Transverse colon (tissue), 4 donors: Measurements from ENCODE around the gene PERM1. TPM values are rescaled to one million over a fixed set of nuclear protein-coding genes. Genes with fewer than 3 reads are reported as not detected.
A peak's percentile ranks its signal among the peaks of the same experiment; 100 is the strongest.

Experiments
- DNase-seq: peaks from one replicate; pipeline ENCODE4 v3.0.0-alpha.2; 2019
- H3K27ac ChIP-seq, 4 donors: fragments of 200-600 bp; sonication (generic); 2 replicates each; pipeline ENCODE4 v1.5.1; 2016 to 2018; ENCODE audit warnings: inconsistent platforms in 4 of 4
- H3K27me3 ChIP-seq: fragments of 200-600 bp; sonication (generic); 2 replicates; pipeline ENCODE4 v1.5.1; 2017; ENCODE audit warnings: inconsistent platforms
- H3K36me3 ChIP-seq, 4 donors: fragments of 200-600 bp; sonication (generic); 2 replicates each; pipeline ENCODE4 v1.5.1; 2017 to 2019; ENCODE audit warnings: inconsistent platforms in 4 of 4
- H3K4me1 ChIP-seq, 4 donors: fragments of 200-600 bp; sonication (generic); 2 replicates each; pipeline ENCODE4 v1.5.1; 2017 to 2020; ENCODE audit warnings: inconsistent platforms in 4 of 4
- H3K4me3 ChIP-seq, 4 donors: fragments of 200-600 bp; sonication (generic); 1 replicate in 1 of 4; 2 replicates in 3 of 4; pipeline versions ENCODE4 v1.5.1 to v1.6.1; 2017 to 2019; ENCODE audit warnings: inconsistent platforms in 4 of 4
- H3K9me3 ChIP-seq, 2 donors: fragments of 200-600 bp; sonication (generic); 2 replicates each; pipeline ENCODE4 v1.5.1; 2017 to 2019; ENCODE audit warnings: inconsistent platforms in 2 of 2
- EP300 ChIP-seq: sonication (generic); formaldehyde crosslinking; IDR thresholded peaks from one replicate; pipeline ENCODE4 v1.6.1; 2017; ENCODE audit warnings: antibody characterized with exemption, low read depth
- POLR2A ChIP-seq: fragments of 450-650 bp; IDR thresholded peaks from one replicate; pipeline ENCODE4 v1.6.1; 2016; ENCODE audit warnings: antibody characterized with exemption, mild to moderate bottlenecking, moderate library complexity
- POLR2AphosphoS5 ChIP-seq, 3 donors: sonication (generic); formaldehyde crosslinking; IDR thresholded peaks; one replicate each; pipeline ENCODE4 v1.6.1; 2016; ENCODE audit warnings: antibody characterized with exemption in 3 of 3
- WGBS, 2 donors: methylation state at CpG; one replicate each; pipeline ENCODE4 v1.1.5; 2018; ENCODE audit warnings: low coverage in 1 of 2; 5-methylcytosine and 5-hydroxymethylcytosine counted together
- in situ Hi-C, 4 donors: fragments of 200-750 bp; cut with MboI; loops; one replicate each; pipeline versions ENCODE4 v1.15.0 to v1.15.1; 2017; ENCODE audit warnings: low sequenced_read_pairs in 3 of 4, low pct_ligation_motif_present in 1 of 4, low pct_unique_long_range_greater_than_20kb in 1 of 4
- intact Hi-C: fragments of 100-400 bp; cut with DNase I; formaldehyde crosslinking; loops from one replicate; pipeline ENCODE4 v1.15.1; 2023; ENCODE audit warnings: low total_unique reads
- total RNA-seq, 4 donors: library from RNA; depleted of rRNA; stranded (reverse); fragments of >200 nt; gene quantifications; one replicate each; pipeline ENCODE4 v1.1.0, GENCODE V29; 2016
- TF ChIP-seq, protein P1 (sequence below), 5 experiments: fragments of 200-600 bp in 3 of 5; fragments of 450-650 bp in 2 of 5; sonication (generic) in 3 of 5; IDR thresholded peaks; 1 replicate in 2 of 5; 2 replicates in 3 of 5; pipeline ENCODE4 v1.5.1; 2016 to 2017; ENCODE audit warnings: antibody characterized with exemption in 5 of 5, inconsistent platforms in 3 of 5, mild to moderate bottlenecking in 2 of 5, moderate library complexity in 1 of 5

The PERM1 gene
- total RNA-seq, 4 donors from 2014 or later, result 0.14 TPM; not detected in 3

DNA sequence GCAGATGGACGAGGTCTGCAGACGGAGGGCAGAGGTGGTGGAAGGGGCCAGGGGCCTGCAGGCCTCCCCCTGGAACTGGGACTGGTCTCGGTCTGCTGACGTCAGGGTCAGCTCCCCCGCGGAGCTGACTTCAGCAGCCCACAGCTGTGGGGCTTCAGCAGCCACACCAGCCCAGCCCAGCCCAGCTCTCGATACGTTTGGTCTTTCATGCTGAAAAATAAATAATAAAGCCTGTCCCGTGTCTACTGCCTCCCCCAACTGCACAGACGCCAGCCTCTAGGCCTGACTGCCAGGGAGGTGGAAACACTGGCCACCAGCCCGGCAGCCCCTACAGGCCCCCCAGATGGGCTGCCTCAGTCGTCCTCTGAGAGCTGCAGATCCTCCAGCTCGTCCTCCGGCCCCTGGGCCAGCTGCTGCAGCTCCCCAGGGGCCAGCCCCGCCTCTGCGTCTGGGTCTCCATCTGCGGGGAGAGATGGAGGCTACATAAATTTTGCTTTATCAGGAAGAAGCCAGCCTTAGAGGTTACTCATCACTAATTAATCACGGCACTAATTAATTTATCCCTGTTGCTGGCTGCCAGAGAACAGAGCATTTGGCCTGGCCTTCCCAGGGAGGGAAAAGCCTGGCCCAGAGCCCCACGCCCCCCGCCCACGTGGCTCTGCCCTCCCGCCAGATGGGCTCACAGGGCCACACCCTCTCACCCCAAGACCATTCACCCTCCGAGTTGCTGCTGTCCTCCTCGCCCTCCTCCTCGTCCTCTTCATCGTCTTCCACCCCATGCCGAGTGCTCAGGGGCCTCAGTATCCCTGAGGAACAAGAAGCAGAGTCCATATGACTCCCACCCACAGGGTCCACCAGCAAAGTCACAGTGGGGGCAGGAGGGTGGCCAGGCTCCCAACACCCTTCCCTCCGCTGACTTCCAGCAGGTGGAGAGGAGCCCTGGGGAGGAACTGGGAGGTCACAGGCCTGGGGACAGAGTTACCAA lies 37.3 kb downstream of the PERM1 start:
- 62 to 66% methylated on average over 2 to 28 of the region's 28 CpGs for WGBS, 2 donors
- Histone ChIP-seq H3K9me3 (no peaks in the 10 kb centered on the region), H3K4me3 (no peak overlapping the region), H3K36me3 (peaks cover 0 to 5% (median 2%) of the 10 kb centered on the region in 4 donors), H3K27me3 (peaks cover 42% of the 10 kb centered on the region), H3K4me1 (peaks cover 21 to 38% (median 34%) of the 10 kb centered on the region in 4 donors), H3K27ac (peak overlapping the region; percentile 27 to 82 (median 70))
- no peak for DNase-seq
- no peak for TF ChIP-seq EP300
- TF ChIP-seq POLR2AphosphoS5 (IDR thresholded peaks at IDR 0.05), result no peak
- TF ChIP-seq POLR2A, result no peak
- TF ChIP-seq, protein P1, sequence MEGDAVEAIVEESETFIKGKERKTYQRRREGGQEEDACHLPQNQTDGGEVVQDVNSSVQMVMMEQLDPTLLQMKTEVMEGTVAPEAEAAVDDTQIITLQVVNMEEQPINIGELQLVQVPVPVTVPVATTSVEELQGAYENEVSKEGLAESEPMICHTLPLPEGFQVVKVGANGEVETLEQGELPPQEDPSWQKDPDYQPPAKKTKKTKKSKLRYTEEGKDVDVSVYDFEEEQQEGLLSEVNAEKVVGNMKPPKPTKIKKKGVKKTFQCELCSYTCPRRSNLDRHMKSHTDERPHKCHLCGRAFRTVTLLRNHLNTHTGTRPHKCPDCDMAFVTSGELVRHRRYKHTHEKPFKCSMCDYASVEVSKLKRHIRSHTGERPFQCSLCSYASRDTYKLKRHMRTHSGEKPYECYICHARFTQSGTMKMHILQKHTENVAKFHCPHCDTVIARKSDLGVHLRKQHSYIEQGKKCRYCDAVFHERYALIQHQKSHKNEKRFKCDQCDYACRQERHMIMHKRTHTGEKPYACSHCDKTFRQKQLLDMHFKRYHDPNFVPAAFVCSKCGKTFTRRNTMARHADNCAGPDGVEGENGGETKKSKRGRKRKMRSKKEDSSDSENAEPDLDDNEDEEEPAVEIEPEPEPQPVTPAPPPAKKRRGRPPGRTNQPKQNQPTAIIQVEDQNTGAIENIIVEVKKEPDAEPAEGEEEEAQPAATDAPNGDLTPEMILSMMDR (IDR thresholded peaks at IDR 0.05), result no peak
- in situ Hi-C loops, result no loop called here
- intact Hi-C loops, result no loop called here

DNA sequence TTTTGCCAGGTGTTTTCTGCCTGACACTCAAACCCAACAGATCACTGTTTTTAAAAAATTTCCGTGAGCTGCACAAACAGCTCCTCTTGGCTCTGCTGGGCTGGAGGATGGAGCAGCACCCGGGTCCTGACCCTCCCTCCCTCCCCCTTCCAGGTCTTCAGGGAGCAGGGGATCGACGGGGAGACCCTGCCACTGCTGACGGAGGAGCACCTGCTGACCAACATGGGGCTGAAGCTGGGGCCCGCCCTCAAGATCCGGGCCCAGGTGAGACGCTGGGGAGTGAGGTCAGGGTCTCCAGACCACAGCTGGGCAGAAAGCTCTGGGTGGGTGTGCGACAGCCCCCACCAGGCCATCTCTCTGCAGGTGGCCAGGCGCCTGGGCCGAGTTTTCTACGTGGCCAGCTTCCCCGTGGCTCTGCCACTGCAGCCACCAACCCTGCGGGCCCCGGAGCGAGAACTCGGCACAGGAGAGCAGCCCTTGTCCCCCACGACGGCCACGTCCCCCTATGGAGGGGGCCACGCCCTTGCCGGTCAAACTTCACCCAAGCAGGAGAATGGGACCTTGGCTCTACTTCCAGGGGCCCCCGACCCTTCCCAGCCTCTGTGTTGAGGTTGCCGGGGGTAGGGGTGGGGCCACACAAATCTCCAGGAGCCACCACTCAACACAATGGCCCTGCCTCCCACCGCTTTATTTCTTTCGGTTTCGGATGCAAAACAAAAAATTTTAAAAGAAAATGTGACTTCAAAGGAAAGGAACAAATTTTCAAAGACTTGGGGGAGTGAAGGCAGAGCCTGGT lies 38.1 kb downstream of the PERM1 start:
- 79% methylated on average over 27 of the region's 27 CpGs; no CpG with 5 or more reads in 1 of the 2 donors for WGBS, 2 donors
- TF ChIP-seq POLR2AphosphoS5 (IDR thresholded peaks at IDR 0.05), result no peak
- TF ChIP-seq, protein P1 (IDR thresholded peaks at IDR 0.05), result no peak
- TF ChIP-seq POLR2A, result no peak
- TF ChIP-seq EP300, result no peak
- Histone ChIP-seq H3K9me3 (no peaks in the 10 kb centered on the region), H3K27me3 (peaks cover 51% of the 10 kb centered on the region), H3K4me3 (no peak overlapping the region), H3K36me3 (peaks cover 0 to 4% (median 0%) of the 10 kb centered on the region in 4 donors), H3K4me1 (peaks cover 23 to 41% (median 34%) of the 10 kb centered on the region in 4 donors), H3K27ac (peak overlapping the region; percentile 65 to 82 (median 70))
- intact Hi-C loops (no loop called here), in situ Hi-C loops (no loop called here)
- no peak for DNase-seq

DNA sequence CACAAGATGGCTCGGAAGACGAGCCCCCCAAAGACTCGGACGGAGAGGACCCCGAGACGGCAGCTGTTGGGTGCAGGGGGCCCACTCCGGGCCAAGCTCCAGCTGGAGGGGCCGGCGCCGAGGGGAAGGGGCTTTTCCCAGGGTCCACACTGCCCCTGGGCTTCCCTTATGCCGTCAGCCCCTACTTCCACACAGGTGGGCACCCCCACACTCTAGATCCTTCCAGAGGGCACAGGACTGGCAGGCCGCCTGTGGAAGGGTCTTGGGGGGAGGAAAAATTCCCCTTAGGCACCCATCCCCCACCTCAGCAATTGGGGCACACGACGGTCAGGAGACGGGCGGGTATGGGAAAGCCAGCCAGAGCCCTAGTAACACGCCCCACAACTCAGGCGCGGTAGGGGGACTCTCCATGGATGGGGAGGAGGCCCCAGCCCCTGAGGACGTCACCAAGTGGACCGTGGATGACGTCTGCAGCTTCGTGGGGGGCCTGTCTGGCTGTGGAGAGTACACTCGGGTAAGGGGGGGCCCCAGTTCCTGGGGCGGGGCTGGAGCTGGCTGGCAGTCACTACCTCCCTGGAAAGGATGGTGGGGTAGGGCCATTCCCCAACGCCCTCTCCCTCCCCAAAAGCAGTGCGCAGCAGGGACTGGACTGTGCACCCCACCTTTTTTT lies 38.9 kb downstream of the PERM1 start:
- Histone ChIP-seq H3K27ac (peak overlapping the region; percentile 65 to 82 (median 70)), H3K36me3 (peaks cover 0 to 4% (median 0%) of the 10 kb centered on the region in 4 donors), H3K4me1 (peaks cover 23 to 41% (median 34%) of the 10 kb centered on the region in 4 donors), H3K27me3 (peaks cover 59% of the 10 kb centered on the region), H3K4me3 (peak overlapping the region in 2 of 4 donors; percentile 39 to 51), H3K9me3 (no peaks in the 10 kb centered on the region)
- intact Hi-C loops, result no loop called here
- DNase-seq, result peak; percentile 46
- WGBS, 2 donors, result 20 to 44% methylated on average over 2 to 21 of the region's 27 CpGs
- in situ Hi-C loops, result no loop called here
- TF ChIP-seq POLR2A (no peak), EP300 (no peak), POLR2AphosphoS5 (IDR thresholded peaks at IDR 0.05) (no peak)
- TF ChIP-seq, protein P1 (IDR thresholded peaks at IDR 0.05), result no peak
